Activated CD4-positive, alpha-beta T cell treated with anti-CD3 and anti-CD28 coated beads for 1 hour (primary cell): ENCODE measurements around the gene PIK3C2G.
"Not testable (repeated sequence)": the region's sequence is repeated elsewhere in the genome, so short reads cannot be mapped to it uniquely, and the experiment has no call there.

Source experiments
- DNase-seq: peaks from one replicate; pipeline ENCODE4 v3.0.0-alpha.2; 2020

Gene PIK3C2G

DNA sequence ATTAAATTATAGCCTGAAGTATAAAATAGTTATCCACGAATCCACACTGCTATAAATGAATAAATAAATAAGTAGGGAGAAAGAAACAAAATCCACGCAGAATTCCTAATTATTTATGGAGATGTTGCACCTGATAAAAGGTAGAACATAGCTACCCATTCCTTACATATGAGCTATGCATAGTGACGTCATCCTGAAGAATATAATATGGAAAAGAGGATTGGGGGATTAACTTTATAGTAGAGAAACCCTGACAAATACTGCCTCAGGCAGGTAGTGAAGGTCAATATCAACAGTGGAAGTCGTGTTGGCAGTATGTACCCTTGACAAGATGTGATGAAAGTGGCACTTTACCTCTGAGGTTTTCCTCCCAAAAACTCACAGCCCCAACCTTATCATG, 394.0 kb downstream of the PIK3C2G start:
- DNase-seq: no peak

- no peak for DNase-seq
Observed at GRCh38 chr12:18658179-18658578, 396.9 kb downstream of the PIK3C2G start.

- DNase-seq: no peak
Observed at GRCh38 chr12:18658829-18659228, 397.5 kb downstream of the PIK3C2G start.

- DNase-seq: no peak
Observed at GRCh38 chr12:18676141-18676540, 414.8 kb downstream of the PIK3C2G start.

DNA sequence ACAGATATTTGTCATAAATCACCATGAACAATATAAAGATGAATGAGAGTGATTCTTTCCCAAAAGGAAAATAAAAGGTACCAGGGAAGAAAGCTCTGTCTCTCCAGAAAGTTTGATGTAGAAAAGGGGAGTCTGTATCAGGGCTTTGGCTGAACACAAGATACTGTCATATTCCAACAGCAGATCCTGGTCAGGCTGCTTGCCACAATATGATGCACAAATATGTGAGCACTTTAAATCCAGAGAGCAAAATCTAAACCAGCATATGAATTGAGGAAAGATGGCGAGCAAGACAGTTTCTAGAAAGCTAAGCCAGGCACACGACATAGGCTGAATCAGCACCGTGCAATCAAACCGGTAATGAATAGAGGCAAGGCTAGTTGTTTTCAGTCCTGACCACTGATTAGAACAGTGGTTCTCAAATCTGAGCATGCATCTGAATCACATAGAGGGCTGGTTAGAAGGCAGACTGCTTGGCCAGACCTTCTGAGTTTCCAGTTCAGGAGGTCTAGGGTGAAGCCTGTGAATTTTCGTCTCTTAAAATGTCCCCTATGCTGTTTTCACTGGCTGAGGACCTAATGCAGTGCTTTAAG, 415.8 kb downstream of the PIK3C2G start:
- no peak for DNase-seq

DNA sequence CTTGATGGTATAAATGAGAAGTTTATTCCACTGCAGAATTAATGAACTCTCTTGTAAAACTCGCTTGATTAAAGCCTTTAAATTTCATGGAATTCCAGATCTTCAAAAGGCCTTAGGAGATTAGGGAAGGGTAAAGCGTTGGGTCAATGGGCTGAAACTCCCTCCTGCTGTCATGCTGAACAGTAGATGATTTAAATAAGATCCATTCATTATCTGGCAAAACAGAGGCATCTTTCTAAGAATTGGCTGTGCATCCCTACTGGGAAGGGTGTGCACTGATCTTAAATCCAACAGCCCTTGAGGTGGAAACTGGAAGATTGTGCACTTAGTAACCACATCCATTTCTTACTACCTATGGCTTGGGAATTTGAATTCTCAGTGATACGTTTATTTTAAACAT, 420.5 kb downstream of the PIK3C2G start:
- DNase-seq: no peak

- DNase-seq: no peak
Observed at GRCh38 chr12:18683327-18684013, 422.2 kb downstream of the PIK3C2G start.

- DNase-seq: no peak
Observed at GRCh38 chr12:18684430-18684829, 423.1 kb downstream of the PIK3C2G start.

- no peak for DNase-seq
Observed at GRCh38 chr12:18689771-18690170, 428.5 kb downstream of the PIK3C2G start.

DNA sequence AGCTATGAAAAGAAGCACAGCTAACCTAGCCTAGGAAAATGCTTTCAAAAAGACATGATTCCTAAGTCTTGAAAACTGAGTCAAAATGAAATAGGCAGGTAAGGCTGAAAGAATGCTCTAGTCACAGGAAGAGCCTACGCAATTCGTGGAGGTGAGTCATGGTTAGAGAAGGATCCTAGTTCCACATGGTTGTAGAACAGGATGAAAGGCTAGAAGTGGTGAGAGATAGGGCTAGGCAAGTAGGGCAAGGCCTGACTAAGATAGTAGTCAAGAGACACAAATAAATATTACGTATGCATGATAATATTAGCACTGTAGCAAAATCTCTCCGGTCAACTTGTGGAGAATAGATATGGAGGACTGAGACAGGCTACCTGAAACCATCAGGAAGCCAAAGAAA, 429.3 kb downstream of the PIK3C2G start:
- no peak for DNase-seq

DNA sequence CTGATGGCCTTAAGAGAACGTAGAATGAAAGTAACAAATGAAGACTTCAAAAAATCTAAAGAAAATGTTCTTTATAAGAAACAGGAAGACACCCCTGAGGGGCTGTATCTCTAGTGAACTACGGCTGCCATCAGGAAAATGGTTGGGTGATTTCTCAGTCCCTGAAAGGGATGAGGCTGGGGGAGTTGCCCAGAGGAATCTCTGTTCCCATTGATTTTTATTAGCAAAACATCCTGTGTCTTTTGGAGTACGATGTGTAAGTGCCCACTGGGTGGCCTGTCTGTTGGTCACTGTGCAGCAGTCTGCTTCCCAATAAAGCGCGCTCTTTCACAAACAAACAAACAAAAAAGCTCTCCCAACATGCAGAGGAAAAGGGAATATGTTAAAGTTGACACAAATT, 432.7 kb downstream of the PIK3C2G start:
- not testable (repeated sequence) for DNase-seq

GRCh38 chr12:18696971-18697602, 435.8 kb downstream of the PIK3C2G start:
- DNase-seq: no peak
